ENCODE data around the gene BPIFB2. TPM values are rescaled to one million over a fixed set of nuclear protein-coding genes. Genes with fewer than 3 reads are reported as not detected.

Gene BPIFB2
- polyA plus RNA-seq, 1 donor from 2014 or later = not detected

DNA sequence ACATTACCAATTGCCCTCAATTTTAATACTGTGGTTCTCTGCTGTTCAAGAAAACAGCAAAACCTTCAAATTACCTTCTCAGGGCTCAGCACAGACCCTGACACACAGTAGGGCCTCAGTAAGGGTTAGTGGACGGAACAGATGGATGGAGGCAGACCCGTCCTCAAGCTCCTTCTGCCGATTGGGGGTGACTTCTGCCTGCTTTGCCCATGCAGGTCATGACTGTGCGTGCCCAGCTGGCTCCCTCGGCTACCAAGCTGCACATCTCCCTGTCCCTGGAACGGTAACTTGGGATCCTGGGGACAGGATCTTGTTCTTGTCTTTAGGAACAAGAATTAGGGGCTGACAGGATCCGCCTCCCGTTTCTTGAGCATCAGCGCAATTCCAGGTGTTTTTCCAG lies 62.2 kb downstream of the BPIFB2 start:
- Histone ChIP-seq H3K79me2 (replicated peaks; ENCODE audit: insufficient read depth, low read length) (no peaks in the 10 kb centered on the region), H3K9me2 (ENCODE audit: insufficient read depth, low read length) (no peaks in the 10 kb centered on the region), H3K4me3 (ENCODE audit: low read length) (no peak overlapping the region), H4K20me1 (ENCODE audit: insufficient read depth) (no peaks in the 10 kb centered on the region), H3F3A (ENCODE audit: insufficient read depth, low read length, poor library complexity, severe bottlenecking) (no peaks in the 10 kb centered on the region), H2AFZ (ENCODE audit: low read depth, low read length) (no peak overlapping the region), H3K27me3 (ENCODE audit: insufficient read depth, low read depth, low read length) (no peaks in the 10 kb centered on the region), H3K9me3 (ENCODE audit: low read length) (no peaks in the 10 kb centered on the region), H3K4me2 (ENCODE audit: low read length) (no peak overlapping the region), H3K9ac (ENCODE audit: low read length) (no peak overlapping the region), H3K27ac (ENCODE audit: low read length) (no peak overlapping the region), H3K36me3 (ENCODE audit: insufficient read depth, low read length) (no peaks in the 10 kb centered on the region)
- TF ChIP-seq EP300 (conservative IDR thresholded peaks at IDR 0.05; ENCODE audit: poor library complexity, severe bottlenecking) (no peak), RAD21 (conservative IDR thresholded peaks at IDR 0.05) (no peak), SMC3 (conservative IDR thresholded peaks at IDR 0.05; ENCODE audit: poor library complexity) (no peak), POLR2AphosphoS5 (IDR thresholded peaks at IDR 0.05) (no peak), TAF1 (IDR thresholded peaks at IDR 0.05; ENCODE audit: low read depth) (no peak), EZH2 (IDR thresholded peaks at IDR 0.05; ENCODE audit: borderline replicate concordance, insufficient read depth, low read length, poor library complexity, severe bottlenecking) (no peak), MXI1 (conservative IDR thresholded peaks at IDR 0.05; ENCODE audit: poor library complexity, severe bottlenecking) (no peak)
- TF ChIP-seq, protein P1, sequence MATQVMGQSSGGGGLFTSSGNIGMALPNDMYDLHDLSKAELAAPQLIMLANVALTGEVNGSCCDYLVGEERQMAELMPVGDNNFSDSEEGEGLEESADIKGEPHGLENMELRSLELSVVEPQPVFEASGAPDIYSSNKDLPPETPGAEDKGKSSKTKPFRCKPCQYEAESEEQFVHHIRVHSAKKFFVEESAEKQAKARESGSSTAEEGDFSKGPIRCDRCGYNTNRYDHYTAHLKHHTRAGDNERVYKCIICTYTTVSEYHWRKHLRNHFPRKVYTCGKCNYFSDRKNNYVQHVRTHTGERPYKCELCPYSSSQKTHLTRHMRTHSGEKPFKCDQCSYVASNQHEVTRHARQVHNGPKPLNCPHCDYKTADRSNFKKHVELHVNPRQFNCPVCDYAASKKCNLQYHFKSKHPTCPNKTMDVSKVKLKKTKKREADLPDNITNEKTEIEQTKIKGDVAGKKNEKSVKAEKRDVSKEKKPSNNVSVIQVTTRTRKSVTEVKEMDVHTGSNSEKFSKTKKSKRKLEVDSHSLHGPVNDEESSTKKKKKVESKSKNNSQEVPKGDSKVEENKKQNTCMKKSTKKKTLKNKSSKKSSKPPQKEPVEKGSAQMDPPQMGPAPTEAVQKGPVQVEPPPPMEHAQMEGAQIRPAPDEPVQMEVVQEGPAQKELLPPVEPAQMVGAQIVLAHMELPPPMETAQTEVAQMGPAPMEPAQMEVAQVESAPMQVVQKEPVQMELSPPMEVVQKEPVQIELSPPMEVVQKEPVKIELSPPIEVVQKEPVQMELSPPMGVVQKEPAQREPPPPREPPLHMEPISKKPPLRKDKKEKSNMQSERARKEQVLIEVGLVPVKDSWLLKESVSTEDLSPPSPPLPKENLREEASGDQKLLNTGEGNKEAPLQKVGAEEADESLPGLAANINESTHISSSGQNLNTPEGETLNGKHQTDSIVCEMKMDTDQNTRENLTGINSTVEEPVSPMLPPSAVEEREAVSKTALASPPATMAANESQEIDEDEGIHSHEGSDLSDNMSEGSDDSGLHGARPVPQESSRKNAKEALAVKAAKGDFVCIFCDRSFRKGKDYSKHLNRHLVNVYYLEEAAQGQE (IDR thresholded peaks at IDR 0.05; ENCODE audit: borderline replicate concordance) = no peak
- TF ChIP-seq, protein P2, sequence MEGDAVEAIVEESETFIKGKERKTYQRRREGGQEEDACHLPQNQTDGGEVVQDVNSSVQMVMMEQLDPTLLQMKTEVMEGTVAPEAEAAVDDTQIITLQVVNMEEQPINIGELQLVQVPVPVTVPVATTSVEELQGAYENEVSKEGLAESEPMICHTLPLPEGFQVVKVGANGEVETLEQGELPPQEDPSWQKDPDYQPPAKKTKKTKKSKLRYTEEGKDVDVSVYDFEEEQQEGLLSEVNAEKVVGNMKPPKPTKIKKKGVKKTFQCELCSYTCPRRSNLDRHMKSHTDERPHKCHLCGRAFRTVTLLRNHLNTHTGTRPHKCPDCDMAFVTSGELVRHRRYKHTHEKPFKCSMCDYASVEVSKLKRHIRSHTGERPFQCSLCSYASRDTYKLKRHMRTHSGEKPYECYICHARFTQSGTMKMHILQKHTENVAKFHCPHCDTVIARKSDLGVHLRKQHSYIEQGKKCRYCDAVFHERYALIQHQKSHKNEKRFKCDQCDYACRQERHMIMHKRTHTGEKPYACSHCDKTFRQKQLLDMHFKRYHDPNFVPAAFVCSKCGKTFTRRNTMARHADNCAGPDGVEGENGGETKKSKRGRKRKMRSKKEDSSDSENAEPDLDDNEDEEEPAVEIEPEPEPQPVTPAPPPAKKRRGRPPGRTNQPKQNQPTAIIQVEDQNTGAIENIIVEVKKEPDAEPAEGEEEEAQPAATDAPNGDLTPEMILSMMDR (IDR thresholded peaks at IDR 0.05; ENCODE audit: poor library complexity, severe bottlenecking) = no peak

GRCh38 chr20:33070111-33071053 lies 62.9 kb downstream of the BPIFB2 start:
- Histone ChIP-seq H3K9me3 (ENCODE audit: low read length) (no peaks in the 10 kb centered on the region), H3F3A (ENCODE audit: insufficient read depth, low read length, poor library complexity, severe bottlenecking) (no peaks in the 10 kb centered on the region), H3K27me3 (ENCODE audit: insufficient read depth, low read depth, low read length) (no peaks in the 10 kb centered on the region), H3K9me2 (ENCODE audit: insufficient read depth, low read length) (no peaks in the 10 kb centered on the region), H3K9ac (ENCODE audit: low read length) (no peak overlapping the region), H3K79me2 (replicated peaks; ENCODE audit: insufficient read depth, low read length) (no peaks in the 10 kb centered on the region), H4K20me1 (ENCODE audit: insufficient read depth) (no peaks in the 10 kb centered on the region), H3K36me3 (ENCODE audit: insufficient read depth, low read length) (no peaks in the 10 kb centered on the region), H3K4me2 (ENCODE audit: low read length) (no peak overlapping the region), H3K4me3 (ENCODE audit: low read length) (no peak overlapping the region), H3K27ac (ENCODE audit: low read length) (no peak overlapping the region), H2AFZ (ENCODE audit: low read depth, low read length) (no peak overlapping the region)
- TF ChIP-seq TAF1 (IDR thresholded peaks at IDR 0.05; ENCODE audit: low read depth) (no peak), RAD21 (conservative IDR thresholded peaks at IDR 0.05) (no peak), EZH2 (IDR thresholded peaks at IDR 0.05; ENCODE audit: borderline replicate concordance, insufficient read depth, low read length, poor library complexity, severe bottlenecking) (no peak), POLR2AphosphoS5 (IDR thresholded peaks at IDR 0.05) (no peak), EP300 (conservative IDR thresholded peaks at IDR 0.05; ENCODE audit: poor library complexity, severe bottlenecking) (no peak), SMC3 (conservative IDR thresholded peaks at IDR 0.05; ENCODE audit: poor library complexity) (no peak), MXI1 (conservative IDR thresholded peaks at IDR 0.05; ENCODE audit: poor library complexity, severe bottlenecking) (no peak)
- TF ChIP-seq, protein P2 (IDR thresholded peaks at IDR 0.05; ENCODE audit: poor library complexity, severe bottlenecking) = no peak
- TF ChIP-seq, protein P1 (IDR thresholded peaks at IDR 0.05; ENCODE audit: borderline replicate concordance) = no peak

Measured in neural cell (in vitro differentiated cells).